PC-9 (cell line): Measurements from ENCODE around the gene MYB.
"Not testable (repeated sequence)": the region's sequence is repeated elsewhere in the genome, so short reads cannot be mapped to it uniquely, and the experiment has no call there.

ENCODE experiments used
- CTCF ChIP-seq: fragments of 200-600 bp; sonication (generic); conservative IDR thresholded peaks from 2 replicates; pipeline ENCODE4 v1.6.1; 2017; ENCODE audit warnings: mixed run types, antibody characterized with exemption, mild to moderate bottlenecking, moderate library complexity
- EZH2 ChIP-seq: fragments of 200-600 bp; sonication (generic); IDR thresholded peaks from 2 replicates; pipeline ENCODE4 v1.8.0; 2017; ENCODE audit warnings: antibody characterized with exemption, low read depth

GRCh38 chr6:135164387-135164786 lies 16.7 kb upstream of the MYB start:
- not testable (repeated sequence) for TF ChIP-seq CTCF, EZH2
